GM23248 (cell line): ENCODE data around the gene GLA.

Source experiments
- EZH2 ChIP-seq: fragments of 200-600 bp; sonication (generic); IDR thresholded peaks from 2 replicates; pipeline ENCODE4 v1.6.1; 2018; ENCODE audit warnings: antibody characterized with exemption, mild to moderate bottlenecking; ENCODE audit not compliant: insufficient read depth, poor library complexity, severe bottlenecking
- EZH2phosphoT487 ChIP-seq: fragments of 200-600 bp; sonication (generic); IDR thresholded peaks from 2 replicates; pipeline ENCODE4 v1.6.1; 2018; ENCODE audit warnings: antibody characterized with exemption, moderate library complexity, mild to moderate bottlenecking, low read depth; ENCODE audit not compliant: insufficient read depth

GRCh38 chrX:101427954-101428353 lies 20.2 kb upstream of the GLA start:
- TF ChIP-seq EZH2phosphoT487, result no peak
- TF ChIP-seq EZH2, result no peak
